WTC11 (cell line): Measurements from ENCODE around the gene PSG4. TPM values are rescaled to one million over a fixed set of nuclear protein-coding genes. Genes with fewer than 3 reads are reported as not detected.
"Not testable (repeated sequence)": the region's sequence is repeated elsewhere in the genome, so short reads cannot be mapped to it uniquely, and the experiment has no call there.

Source experiments
- ATAC-seq: fragments of 200-7000 bp; cut with Tn5 transposase; 2 replicates; pipeline ENCODE4 v1.10.0; 2021; ENCODE audit warnings: mild to moderate bottlenecking, moderate library complexity
- Bru-seq: library from RNA; stranded (reverse); fragments of 400-500 nt; gene quantifications from one replicate; lab custom pipeline; 2021; lab: Mats Ljungman, UMichigan
- CTCF ChIA-PET: fragments of 300-600 bp; sonication (Branson Sonifier 250); formaldehyde crosslinking; loops from one replicate; lab custom pipeline; 2021; ENCODE audit warnings: antibody characterized with exemption; lab: Charles Lee
- POLR2A ChIA-PET: fragments of 350-600 bp; sonication (Branson Sonifier 250); formaldehyde crosslinking; loops from one replicate; lab custom pipeline; 2021; ENCODE audit warnings: antibody characterized with exemption; lab: Charles Lee
- DNase-seq: peaks from one replicate; pipeline ENCODE4 v3.0.0; 2021; ENCODE audit warnings: low spot score
- H3K27ac Mint-ChIP-seq: 2 replicates; pipeline ENCODE4 v1.8.0; 2021; ENCODE audit warnings: mixed read lengths
- H3K27me3 Mint-ChIP-seq: 2 replicates; pipeline ENCODE4 v1.8.0; 2021; ENCODE audit warnings: low read depth, mild to moderate bottlenecking, moderate library complexity, mixed read lengths
- H3K36me3 Mint-ChIP-seq: 2 replicates; pipeline ENCODE4 v1.8.0; 2021; ENCODE audit warnings: mixed read lengths
- H3K4me1 Mint-ChIP-seq: 2 replicates; pipeline ENCODE4 v1.8.0; 2022; ENCODE audit warnings: mixed read lengths
- H3K4me3 Mint-ChIP-seq: 2 replicates; pipeline ENCODE4 v1.8.0; 2021; ENCODE audit warnings: mild to moderate bottlenecking, moderate library complexity, mixed read lengths
- H3K9me3 Mint-ChIP-seq: 2 replicates; pipeline ENCODE4 v1.8.0; 2021; ENCODE audit warnings: mixed read lengths
- long read RNA-seq, 3 experiments: library from RNA in 1 of 3; library from capped mRNA in 1 of 3; library from polyadenylated mRNA in 1 of 3; unstranded in 2 of 3; stranded (forward) in 1 of 3; transcript quantifications; one replicate each; pipeline ENCODE4 v2.0.0, GENCODE V29; 2021
- total RNA-seq: library from RNA; stranded (reverse); gene quantifications from 3 replicates; pipeline ENCODE4 v1.2.3, GENCODE V29; 2021

Gene PSG4
- total RNA-seq = not detected in 3 replicates
- not detected for Bru-seq, nascent RNA
- long read RNA-seq, experiment 1 = 0 reads
- long read RNA-seq, experiment 2 = 0 reads
- long read RNA-seq, experiment 3 = 0 reads

GRCh38 chr19:43205471-43206105, at the start of gene PSG4:
TSS of gene PSG4 (minus strand) at chr19:43205638. CDS start at chr19:43205536, 102 bp downstream.
- H3K27me3 Mint-ChIP-seq, CTCF ChIA-PET, POLR2A ChIA-PET, H3K27ac Mint-ChIP-seq, H3K9me3 Mint-ChIP-seq, H3K36me3 Mint-ChIP-seq, ATAC-seq, H3K4me1 Mint-ChIP-seq, H3K4me3 Mint-ChIP-seq, DNase-seq: not testable (repeated sequence)

DNA sequence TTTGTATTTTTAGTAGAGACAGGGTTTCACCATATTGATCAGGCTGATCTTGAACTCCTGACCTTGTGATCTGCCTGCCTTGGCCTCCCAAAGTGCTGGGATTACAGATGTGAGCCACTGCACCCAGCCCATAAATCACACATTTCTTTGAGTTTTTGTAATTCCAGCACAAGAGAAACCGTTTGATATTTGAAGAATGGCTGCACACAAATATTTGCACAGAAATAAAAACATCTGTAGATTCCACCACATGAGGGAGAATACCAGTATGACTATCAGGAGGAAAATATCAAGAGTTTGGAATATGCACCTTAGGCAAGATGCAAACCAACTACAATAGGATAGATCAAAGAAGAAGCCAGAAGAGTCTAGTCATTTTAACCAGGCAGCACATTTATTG, 46.0 kb upstream of the PSG4 start:
- CTCF ChIA-PET, H3K27ac Mint-ChIP-seq, DNase-seq, POLR2A ChIA-PET, H3K27me3 Mint-ChIP-seq, H3K4me3 Mint-ChIP-seq, ATAC-seq: not testable (repeated sequence)
- H3K36me3 Mint-ChIP-seq = peaks cover 12% of the 10 kb centered on the region
- peaks cover 18% of the 10 kb centered on the region for H3K9me3 Mint-ChIP-seq
- peaks cover 41% of the 10 kb centered on the region for H3K4me1 Mint-ChIP-seq

DNA sequence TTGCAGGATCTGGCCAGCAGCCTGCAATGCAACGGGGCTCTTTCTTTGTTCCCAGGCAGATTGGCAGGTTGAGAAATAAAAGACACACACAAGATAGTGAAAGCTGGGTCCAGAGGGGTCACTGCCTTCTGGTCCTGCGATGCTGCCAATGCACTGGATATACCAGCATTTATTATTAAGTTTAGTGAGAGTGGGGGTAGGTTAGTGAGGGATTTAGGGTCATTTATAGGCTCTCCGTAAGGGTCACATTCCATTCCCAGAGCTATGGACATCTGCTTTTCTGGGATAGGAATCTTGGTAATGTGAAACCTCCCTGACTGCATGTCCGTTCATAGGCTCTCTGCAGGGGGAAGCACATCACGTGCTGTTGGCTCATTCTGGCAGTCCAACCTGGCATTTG, 44.9 kb upstream of the PSG4 start:
- H3K4me3 Mint-ChIP-seq, DNase-seq, POLR2A ChIA-PET, H3K27me3 Mint-ChIP-seq, ATAC-seq, CTCF ChIA-PET: not testable (repeated sequence)
- Mint-ChIP-seq H3K27ac (peak overlapping the region; percentile 16; the same call in 1 of the 2 replicates), H3K36me3 (peaks cover 16% of the 10 kb centered on the region), H3K4me1 (peaks cover 41% of the 10 kb centered on the region), H3K9me3 (peaks cover 22% of the 10 kb centered on the region)

GRCh38 chr19:43248635-43249002, 43.2 kb upstream of the PSG4 start:
- H3K36me3 Mint-ChIP-seq = peaks cover 17% of the 10 kb centered on the region
- ATAC-seq, H3K4me3 Mint-ChIP-seq, CTCF ChIA-PET, POLR2A ChIA-PET, DNase-seq, H3K27me3 Mint-ChIP-seq: not testable (repeated sequence)
- H3K27ac Mint-ChIP-seq = peak overlapping the region; percentile 28; the same call in 1 of the 2 replicates
- peaks cover 41% of the 10 kb centered on the region for H3K4me1 Mint-ChIP-seq
- peaks cover 31% of the 10 kb centered on the region for H3K9me3 Mint-ChIP-seq

DNA sequence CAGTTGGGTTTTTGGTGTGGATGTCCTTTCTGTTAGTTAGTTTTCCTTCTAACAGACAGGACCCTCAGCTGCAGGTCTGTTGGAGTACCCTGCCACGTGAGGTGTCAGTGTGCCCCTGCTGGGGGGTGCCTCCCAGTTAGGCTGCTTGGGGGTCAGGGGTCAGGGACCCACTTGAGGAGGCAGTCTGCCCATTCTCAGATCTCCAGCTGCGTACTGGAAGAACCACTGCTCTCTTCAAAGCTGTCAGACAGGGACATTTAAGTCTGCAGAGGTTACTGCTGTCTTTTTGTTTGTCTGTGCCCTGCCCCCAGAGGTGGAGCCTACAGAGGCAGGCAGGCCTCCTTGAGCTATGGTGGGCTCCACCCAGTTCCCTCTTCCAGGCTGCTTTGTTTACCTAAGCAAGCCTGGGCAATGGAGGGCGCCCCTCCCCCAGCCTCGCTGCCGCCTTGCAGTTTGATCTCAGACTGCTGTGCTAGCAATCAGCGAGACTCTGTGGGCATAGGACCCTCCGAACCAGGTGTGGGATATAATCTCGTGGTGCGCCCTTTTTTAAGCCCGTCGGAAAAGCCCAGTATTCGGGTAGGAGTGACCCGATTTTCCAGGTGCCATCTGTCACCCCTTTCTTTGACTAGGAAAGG, 41.9 kb upstream of the PSG4 start:
- H3K4me3 Mint-ChIP-seq, POLR2A ChIA-PET, H3K27ac Mint-ChIP-seq, ATAC-seq, CTCF ChIA-PET, H3K27me3 Mint-ChIP-seq: not testable (repeated sequence)
- peak; percentile 20 for DNase-seq
- H3K4me1 Mint-ChIP-seq = peaks cover 41% of the 10 kb centered on the region
- peaks cover 31% of the 10 kb centered on the region for H3K9me3 Mint-ChIP-seq
- H3K36me3 Mint-ChIP-seq = peaks cover 17% of the 10 kb centered on the region

GRCh38 chr19:43245848-43246247, 40.4 kb upstream of the PSG4 start:
- CTCF ChIA-PET, H3K4me3 Mint-ChIP-seq, H3K27ac Mint-ChIP-seq, H3K27me3 Mint-ChIP-seq, ATAC-seq, POLR2A ChIA-PET, DNase-seq: not testable (repeated sequence)
- peaks cover 20% of the 10 kb centered on the region for H3K36me3 Mint-ChIP-seq
- peaks cover 39% of the 10 kb centered on the region for H3K9me3 Mint-ChIP-seq
- H3K4me1 Mint-ChIP-seq = peaks cover 27% of the 10 kb centered on the region

DNA sequence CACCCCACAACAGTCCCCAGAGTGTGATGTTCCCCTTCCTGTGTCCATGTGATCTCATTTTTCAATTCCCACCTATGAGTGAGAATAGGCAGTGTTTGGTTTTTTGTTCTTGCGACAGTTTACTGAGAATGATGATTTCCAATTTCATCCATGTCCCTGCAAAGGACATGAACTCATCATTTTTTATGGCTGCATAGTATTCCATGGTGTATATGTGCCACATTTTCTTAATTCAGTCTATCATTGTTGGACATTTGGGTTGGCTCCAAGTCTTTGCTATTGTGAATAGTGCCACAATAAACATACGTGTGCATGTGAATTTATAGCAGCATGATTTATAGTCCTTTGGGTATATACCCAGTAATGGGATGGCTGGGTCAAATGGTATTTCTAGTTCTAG, 36.8 kb upstream of the PSG4 start:
- H3K27me3 Mint-ChIP-seq, ATAC-seq, DNase-seq, H3K4me3 Mint-ChIP-seq, H3K4me1 Mint-ChIP-seq, H3K27ac Mint-ChIP-seq, POLR2A ChIA-PET, CTCF ChIA-PET: not testable (repeated sequence)
- Mint-ChIP-seq H3K9me3 (peaks cover 52% of the 10 kb centered on the region), H3K36me3 (peaks cover 26% of the 10 kb centered on the region)

DNA sequence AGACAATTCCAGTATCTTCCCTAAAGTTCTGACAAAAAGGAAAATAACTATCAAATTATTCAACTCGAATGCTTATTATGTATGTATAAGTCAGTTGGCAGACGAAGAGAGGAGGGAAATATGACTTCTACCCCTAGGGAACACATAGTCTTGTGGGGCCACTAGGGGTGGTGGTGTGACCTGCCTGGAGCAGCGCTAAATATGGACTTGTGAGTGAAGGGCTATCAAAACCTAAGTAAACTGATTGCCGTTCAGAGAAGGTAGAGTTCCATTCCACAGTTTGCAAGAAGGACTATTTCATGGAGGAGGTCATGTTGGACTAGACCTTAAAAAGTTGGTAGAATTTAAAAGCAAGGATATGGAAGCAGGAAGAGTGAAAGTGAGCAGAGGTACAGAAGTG, 32.8 kb upstream of the PSG4 start:
- H3K27me3 Mint-ChIP-seq, DNase-seq, H3K4me3 Mint-ChIP-seq, POLR2A ChIA-PET, CTCF ChIA-PET, H3K27ac Mint-ChIP-seq, ATAC-seq, H3K4me1 Mint-ChIP-seq: not testable (repeated sequence)
- H3K36me3 Mint-ChIP-seq = peaks cover 19% of the 10 kb centered on the region
- H3K9me3 Mint-ChIP-seq = peaks cover 42% of the 10 kb centered on the region

DNA sequence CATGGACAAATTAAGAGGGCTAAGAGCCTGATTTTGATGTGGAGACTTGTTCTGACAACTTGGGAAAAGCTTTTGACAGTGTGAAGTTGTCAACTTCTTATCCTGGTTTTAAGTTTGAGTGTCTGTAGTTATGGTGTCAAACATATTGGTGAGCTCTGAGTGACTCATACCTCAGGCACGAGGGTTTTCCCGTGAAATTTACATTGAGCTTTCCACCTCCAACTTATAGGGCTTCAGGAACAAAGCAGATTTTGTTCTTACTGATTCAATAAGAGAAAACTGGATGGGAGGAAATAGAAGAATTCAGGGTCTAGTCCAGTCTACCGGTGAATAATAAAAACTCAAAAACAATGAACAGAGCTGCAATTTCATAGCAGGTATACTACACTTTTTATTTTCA, 30.2 kb upstream of the PSG4 start:
- DNase-seq, H3K27me3 Mint-ChIP-seq, CTCF ChIA-PET, H3K27ac Mint-ChIP-seq, POLR2A ChIA-PET, H3K4me3 Mint-ChIP-seq, ATAC-seq, H3K4me1 Mint-ChIP-seq: not testable (repeated sequence)
- Mint-ChIP-seq H3K36me3 (peaks cover 28% of the 10 kb centered on the region), H3K9me3 (peaks cover 50% of the 10 kb centered on the region)
